ENCODE results near the gene TMEM108.

TMEM108 gene

GRCh38 chr3:133394561-133395311 is 356.5 kb downstream of the TMEM108 start:
- DNase-seq, result no peak

GRCh38 chr3:133396906-133397305 is 358.7 kb downstream of the TMEM108 start:
- no peak for DNase-seq

- DNase-seq, result no peak
These were observed 361.9 kb downstream of the TMEM108 start, which contains the start of gene BFSP2 for GRCh38 chr3:133400006-133400515. Gene BFSP2, plus strand, starts transcription at chr3:133400056. Its CDS starts 28 bp downstream, at chr3:133400084.

- no peak for DNase-seq
These were observed 363.4 kb downstream of the TMEM108 start for GRCh38 chr3:133401374-133402135.

- DNase-seq, result no peak
These were observed 366.7 kb downstream of the TMEM108 start for GRCh38 chr3:133404920-133405319.

- DNase-seq, result no peak
These were observed 370.2 kb downstream of the TMEM108 start for GRCh38 chr3:133408366-133408765.

GRCh38 chr3:133408961-133409360 is 370.8 kb downstream of the TMEM108 start:
- DNase-seq, result no peak

GRCh38 chr3:133410191-133410892 is 372.2 kb downstream of the TMEM108 start:
- no peak for DNase-seq

GRCh38 chr3:133412183-133413132 is 374.3 kb downstream of the TMEM108 start:
- no peak for DNase-seq

GRCh38 chr3:133413161-133414020 is 375.2 kb downstream of the TMEM108 start:
- DNase-seq, result no peak

GRCh38 chr3:133414021-133414392 is 375.8 kb downstream of the TMEM108 start:
- no peak for DNase-seq

GRCh38 chr3:133418361-133418760 is 380.2 kb downstream of the TMEM108 start:
- no peak for DNase-seq

- DNase-seq, result no peak
These were observed 381.1 kb downstream of the TMEM108 start for GRCh38 chr3:133419151-133419909.

GRCh38 chr3:133424937-133425869 is 387.0 kb downstream of the TMEM108 start:
- DNase-seq, result no peak

- no peak for DNase-seq
These were observed 387.7 kb downstream of the TMEM108 start for GRCh38 chr3:133425898-133426297.

- DNase-seq, result no peak
These were observed 388.5 kb downstream of the TMEM108 start for GRCh38 chr3:133426721-133427120.

- DNase-seq, result no peak
These were observed 390.4 kb downstream of the TMEM108 start for GRCh38 chr3:133428552-133428951.

GRCh38 chr3:133429063-133429462 is 390.9 kb downstream of the TMEM108 start:
- DNase-seq, result no peak

GRCh38 chr3:133439563-133439962 is 401.4 kb downstream of the TMEM108 start:
- DNase-seq, result no peak

All from activated naive CD4-positive, alpha-beta T cell treated with Interleukin-2 at 50 U/mL for 16 hours (primary cell).